Stomach smooth muscle (tissue), 2 donors: ENCODE measurements around the gene KRT78.

Experiments
- H3K27ac ChIP-seq: one replicate; pipeline ENCODE4 v1.7.0; 2013; ENCODE audit warnings: mild to moderate bottlenecking, low read length, inconsistent platforms
- H3K27me3 ChIP-seq, 2 donors: one replicate each; pipeline ENCODE4 v1.7.0; 2013; ENCODE audit warnings: low read length in 2 of 2; ENCODE audit not compliant: insufficient read depth in 2 of 2, control insufficient read depth in 1 of 2
- H3K36me3 ChIP-seq, 2 donors: one replicate each; pipeline ENCODE4 v1.7.0; 2013; ENCODE audit warnings: low read length in 2 of 2; ENCODE audit not compliant: control insufficient read depth in 2 of 2, insufficient read depth in 2 of 2
- H3K4me1 ChIP-seq: one replicate; pipeline ENCODE4 v1.7.0; 2013; ENCODE audit warnings: low read length; ENCODE audit not compliant: control insufficient read depth, insufficient read depth
- H3K4me3 ChIP-seq, 2 donors: one replicate each; pipeline ENCODE4 v1.7.0; 2013; ENCODE audit warnings: low read length in 2 of 2
- H3K9ac ChIP-seq, 2 donors: one replicate each; pipeline ENCODE4 v1.7.0; 2013; ENCODE audit warnings: low read length in 2 of 2, mild to moderate bottlenecking in 1 of 2
- H3K9me3 ChIP-seq, 2 donors: one replicate each; pipeline ENCODE4 v1.7.0; 2013; ENCODE audit warnings: low read length in 2 of 2; ENCODE audit not compliant: control insufficient read depth in 2 of 2
- donor health status: healthy.
- donor health status: Pancreatic carcinoma.

KRT78 gene

GRCh38 chr12:52851787-52852186 lies 3.0 kb upstream of the KRT78 start:
- H3K36me3 ChIP-seq = no peaks in the 10 kb centered on the region
- no peak overlapping the region for H3K9ac ChIP-seq
- no peaks in the 10 kb centered on the region for H3K4me1 ChIP-seq
- H3K27ac ChIP-seq = no peak overlapping the region
- no peaks in the 10 kb centered on the region for H3K9me3 ChIP-seq
- H3K4me3 ChIP-seq = no peak overlapping the region
- peaks cover 0 to 8% of the 10 kb centered on the region in 2 donors for H3K27me3 ChIP-seq

GRCh38 chr12:52850681-52851080 lies 1.9 kb upstream of the KRT78 start:
- Histone ChIP-seq H3K9me3 (no peaks in the 10 kb centered on the region), H3K4me3 (no peak overlapping the region), H3K27ac (no peak overlapping the region), H3K9ac (no peak overlapping the region), H3K36me3 (no peaks in the 10 kb centered on the region), H3K4me1 (no peaks in the 10 kb centered on the region), H3K27me3 (peaks cover 0 to 8% of the 10 kb centered on the region in 2 donors)

DNA sequence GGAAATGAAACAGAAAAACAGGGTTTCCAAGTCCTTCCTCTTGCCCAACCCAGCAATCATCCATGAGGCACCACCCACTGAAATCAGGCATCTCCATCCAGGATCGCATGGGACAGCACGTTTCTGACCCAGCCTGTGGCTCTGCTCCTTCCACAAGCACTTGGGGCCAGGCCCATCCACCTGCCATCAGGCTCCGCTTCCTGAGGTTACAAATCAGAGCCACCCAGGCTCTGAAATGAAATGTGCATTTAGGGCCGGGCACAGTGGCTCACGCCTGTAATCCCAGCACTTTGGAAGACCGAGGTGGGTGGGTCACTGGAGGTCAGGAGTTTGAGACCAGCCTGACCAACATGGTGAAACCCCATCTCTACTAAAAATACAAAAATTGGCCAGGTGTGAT lies 717 bp upstream of the KRT78 start:
- no peaks in the 10 kb centered on the region for H3K4me1 ChIP-seq
- H3K9ac ChIP-seq = no peak overlapping the region
- no peak overlapping the region for H3K27ac ChIP-seq
- no peaks in the 10 kb centered on the region for H3K36me3 ChIP-seq
- no peak overlapping the region for H3K4me3 ChIP-seq
- H3K27me3 ChIP-seq = peaks cover 0 to 8% of the 10 kb centered on the region in 2 donors
- no peaks in the 10 kb centered on the region for H3K9me3 ChIP-seq

GRCh38 chr12:52847335-52848102 lies 1.3 kb downstream of the KRT78 start:
- H3K9ac ChIP-seq = no peak overlapping the region
- H3K36me3 ChIP-seq = no peaks in the 10 kb centered on the region
- H3K27me3 ChIP-seq = peaks cover 0 to 8% of the 10 kb centered on the region in 2 donors
- no peaks in the 10 kb centered on the region for H3K9me3 ChIP-seq
- no peak overlapping the region for H3K27ac ChIP-seq
- H3K4me3 ChIP-seq = no peak overlapping the region
- no peaks in the 10 kb centered on the region for H3K4me1 ChIP-seq

DNA sequence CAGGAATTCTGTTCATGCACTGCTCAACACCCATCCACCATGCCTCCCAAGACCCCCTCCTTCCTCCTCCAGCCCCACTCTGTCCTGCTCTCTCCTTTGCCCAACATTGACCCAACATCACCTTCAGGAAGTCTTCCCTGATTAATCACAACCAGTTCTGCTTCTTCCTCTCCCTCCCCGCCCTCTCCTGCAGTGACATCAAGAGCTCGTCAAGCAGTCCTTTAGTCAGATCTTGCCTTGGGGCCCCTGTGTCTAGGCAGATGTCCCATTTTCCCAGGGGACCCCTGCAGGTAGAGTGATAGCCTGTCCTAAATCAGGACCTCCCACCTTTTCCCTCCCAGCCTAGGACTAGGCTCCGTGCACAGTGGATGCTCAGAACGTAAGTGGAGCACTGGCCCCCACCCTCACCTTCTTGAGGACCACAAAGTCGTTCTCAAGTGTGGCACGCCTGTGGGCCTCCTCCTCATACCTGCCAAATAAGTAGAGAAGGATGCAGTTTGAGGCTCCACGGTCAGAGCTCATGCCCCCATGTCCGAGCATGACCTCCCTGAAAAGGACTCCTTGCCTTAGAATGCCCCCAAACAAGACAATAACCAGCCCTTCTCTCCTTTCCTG lies 2.3 kb downstream of the KRT78 start:
- Histone ChIP-seq H3K9ac (no peak overlapping the region), H3K4me3 (no peak overlapping the region), H3K27ac (no peak overlapping the region), H3K36me3 (no peaks in the 10 kb centered on the region), H3K9me3 (no peaks in the 10 kb centered on the region), H3K4me1 (no peaks in the 10 kb centered on the region), H3K27me3 (peaks cover 0 to 5% of the 10 kb centered on the region in 2 donors)

DNA sequence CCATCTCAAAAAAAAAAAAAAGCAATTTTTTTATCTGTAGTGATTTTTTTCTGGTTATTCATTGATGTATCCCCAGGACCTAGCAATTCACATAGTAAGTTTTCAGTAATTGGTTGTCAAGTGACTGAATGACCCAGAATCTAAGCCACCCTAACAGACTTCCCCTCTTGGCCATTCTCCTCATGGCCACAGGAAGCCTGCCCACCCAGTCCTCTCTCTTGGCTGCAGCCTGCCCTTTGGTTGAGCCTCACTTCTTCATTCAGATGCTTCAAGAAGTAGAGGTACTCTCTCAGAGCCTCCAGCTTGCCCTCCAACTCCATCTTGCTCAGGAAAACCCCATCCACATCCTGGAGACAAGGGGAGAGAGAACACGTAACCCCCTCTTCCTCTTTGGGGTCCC lies 2.8 kb downstream of the KRT78 start:
- Histone ChIP-seq H3K4me3 (no peak overlapping the region), H3K4me1 (no peaks in the 10 kb centered on the region), H3K9me3 (no peaks in the 10 kb centered on the region), H3K27ac (no peak overlapping the region), H3K36me3 (no peaks in the 10 kb centered on the region), H3K27me3 (peaks cover 0 to 5% of the 10 kb centered on the region in 2 donors), H3K9ac (no peak overlapping the region)

GRCh38 chr12:52844386-52844785 lies 4.4 kb downstream of the KRT78 start:
- Histone ChIP-seq H3K9me3 (no peaks in the 10 kb centered on the region), H3K4me1 (no peaks in the 10 kb centered on the region), H3K4me3 (no peak overlapping the region), H3K27ac (no peak overlapping the region), H3K9ac (no peak overlapping the region), H3K36me3 (no peaks in the 10 kb centered on the region), H3K27me3 (peaks cover 0 to 7% of the 10 kb centered on the region in 2 donors)

DNA sequence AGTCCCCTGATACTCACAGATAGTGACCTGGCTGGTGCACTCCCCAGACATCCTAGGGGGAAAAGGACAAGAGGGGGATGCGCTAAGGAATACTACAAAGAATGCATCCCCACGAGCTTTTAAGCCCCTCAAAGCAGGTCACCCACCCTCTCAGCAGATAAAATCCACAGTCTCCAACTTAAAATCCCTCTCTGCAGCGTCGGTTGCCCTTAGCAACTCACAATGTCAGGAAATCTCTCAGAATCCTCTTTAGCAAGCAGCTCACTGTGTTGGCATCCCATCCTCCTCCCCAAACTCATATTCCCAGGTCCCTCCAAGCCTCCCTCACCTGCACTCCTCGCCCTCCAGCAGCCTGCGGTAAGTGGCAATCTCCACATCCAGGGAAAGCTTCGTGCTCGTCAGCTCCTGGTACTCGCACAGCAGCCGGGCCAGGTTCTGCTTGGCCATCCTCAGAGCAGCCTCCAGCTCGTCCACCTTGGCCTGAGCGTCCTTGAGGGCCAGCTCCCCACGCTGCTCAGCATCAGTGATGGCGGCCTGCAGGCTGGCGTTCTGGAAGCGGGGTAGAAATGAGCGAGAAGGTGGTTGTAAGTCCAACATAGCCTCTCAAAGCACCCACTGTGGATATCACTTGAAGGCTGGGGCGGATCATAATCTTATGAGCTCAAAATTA lies 9.2 kb downstream of the KRT78 start:
- H3K27ac ChIP-seq = no peak overlapping the region
- H3K4me3 ChIP-seq = no peak overlapping the region
- H3K36me3 ChIP-seq = no peaks in the 10 kb centered on the region
- H3K9me3 ChIP-seq = no peaks in the 10 kb centered on the region
- peaks cover 0 to 17% of the 10 kb centered on the region in 2 donors for H3K27me3 ChIP-seq
- H3K9ac ChIP-seq = no peak overlapping the region
- no peaks in the 10 kb centered on the region for H3K4me1 ChIP-seq

DNA sequence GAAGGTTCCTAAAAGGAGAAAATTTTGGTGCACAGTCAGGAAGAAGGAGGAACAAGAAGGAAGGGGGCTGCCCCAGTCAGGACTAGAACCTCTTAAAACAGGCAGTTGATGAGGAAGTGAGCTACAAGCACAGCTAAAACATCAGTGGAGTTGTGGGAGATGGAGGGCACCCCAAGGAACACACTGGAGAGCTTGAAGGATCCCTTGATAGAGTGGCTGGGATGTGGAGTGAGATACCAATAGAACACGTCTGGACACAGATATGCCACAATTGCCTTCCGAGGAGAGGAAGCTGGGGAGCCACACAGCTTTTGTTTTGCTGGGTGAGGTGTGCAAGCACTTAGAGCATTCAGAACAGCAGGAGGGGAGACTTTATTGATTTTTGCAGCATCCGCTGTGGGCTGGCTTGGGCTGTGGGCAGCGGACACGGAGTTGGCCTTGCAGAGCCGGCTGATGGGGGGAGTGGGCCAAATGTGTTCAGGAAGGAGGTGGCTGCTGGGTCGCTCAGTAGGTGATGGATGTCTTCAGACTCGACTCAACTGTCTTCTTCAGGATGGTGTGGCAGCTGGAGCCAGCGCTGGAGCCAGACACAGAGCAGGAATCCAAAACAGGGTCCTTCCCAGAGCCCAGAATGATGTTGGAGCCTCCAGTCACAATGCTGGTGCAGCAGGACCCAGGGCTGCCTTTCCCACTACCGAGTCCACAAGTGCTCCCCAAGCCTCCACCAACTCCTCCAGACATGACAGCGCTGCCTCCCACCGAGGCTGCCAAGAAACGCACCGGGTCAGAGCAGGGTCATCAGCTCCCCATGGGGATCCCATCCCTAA lies 10.0 kb downstream of the KRT78 start:
- Histone ChIP-seq H3K4me3 (no peak overlapping the region), H3K4me1 (no peaks in the 10 kb centered on the region), H3K27ac (no peak overlapping the region), H3K27me3 (peaks cover 0 to 17% of the 10 kb centered on the region in 2 donors), H3K36me3 (no peaks in the 10 kb centered on the region), H3K9me3 (no peaks in the 10 kb centered on the region), H3K9ac (no peak overlapping the region)

- H3K4me3 ChIP-seq = no peak overlapping the region
- no peaks in the 10 kb centered on the region for H3K9me3 ChIP-seq
- H3K27me3 ChIP-seq = peaks cover 0 to 17% of the 10 kb centered on the region in 2 donors
- no peak overlapping the region for H3K27ac ChIP-seq
- H3K36me3 ChIP-seq = no peaks in the 10 kb centered on the region
- no peak overlapping the region for H3K9ac ChIP-seq
- H3K4me1 ChIP-seq = no peaks in the 10 kb centered on the region
Observed at GRCh38 chr12:52837781-52838608, 10.8 kb downstream of the KRT78 start.
